AG04450 (cell line): Measurements from ENCODE around the gene ZMPSTE24. TPM values are rescaled to one million over a fixed set of nuclear protein-coding genes. Genes with fewer than 3 reads are reported as not detected.

ENCODE experiments used
- CTCF ChIA-PET: fragments of 300-600, 350-600 bp; formaldehyde crosslinking; extraction: SDS; loops from one replicate; lab custom pipeline; 2022; ENCODE audit warnings: antibody characterized with exemption, inconsistent platforms; lab: Charles Lee
- POLR2A ChIA-PET: fragments of 350-600 bp; formaldehyde crosslinking; extraction: SDS; loops from one replicate; lab custom pipeline; 2021; ENCODE audit warnings: antibody characterized with exemption, inconsistent platforms; lab: Yijun Ruan, JAX
- DNase-seq: peaks from one replicate; pipeline ENCODE4 v3.0.0-alpha.2; 2011; ENCODE audit warnings: low read depth, low spot score
- H3K27ac ChIP-seq: one replicate; pipeline ENCODE4 v1.5.1; 2012; ENCODE audit warnings: low read depth, low read length, control low read depth
- H3K27me3 ChIP-seq: one replicate; pipeline ENCODE4 v1.6.0; 2012; ENCODE audit warnings: low read length; ENCODE audit not compliant: control insufficient read depth, insufficient read depth
- H3K4me3 ChIP-seq: 2 replicates; pipeline ENCODE4 v1.5.1; 2011; ENCODE audit warnings: mild to moderate bottlenecking, low read depth, low read length, control low read depth
- H3K9me3 ChIP-seq: 2 replicates; pipeline ENCODE4 v1.5.1; 2012; ENCODE audit warnings: low read length; ENCODE audit not compliant: control insufficient read depth, insufficient read depth
- CTCF ChIP-seq: IDR thresholded peaks from 2 replicates; pipeline ENCODE4 v1.5.1; 2011; ENCODE audit warnings: low read depth, low read length, control low read depth, inconsistent platforms
- polyA plus RNA-seq: library from polyadenylated mRNA; depleted of rRNA; stranded (reverse); fragments of >200 nt; gene quantifications from 2 replicates; pipeline ENCODE4 v1.2.3, GENCODE V29; 2011

Gene ZMPSTE24
- polyA plus RNA-seq, 1 experiment: 55.8 TPM

- DNase-seq: no peak
- Histone ChIP-seq H3K27ac (no peak overlapping the region), H3K4me3 (no peak overlapping the region), H3K9me3 (no peaks in the 10 kb centered on the region; the same call in 1 of the 2 replicates), H3K27me3 (peaks cover 3% of the 10 kb centered on the region)
- TF ChIP-seq CTCF: no peak
- CTCF ChIA-PET: interaction anchor here (2.1 kb wide), 1 partner anchor 13 kb away, joined by 10 read pairs; no protein-coding TSS in a partner anchor
- POLR2A ChIA-PET: no interaction called here
Measured at GRCh38 chr1:40301541-40302299, 43.7 kb downstream of the ZMPSTE24 start.

- no peak for TF ChIP-seq CTCF
- ChIA-PET CTCF (no interaction called here), POLR2A (no interaction called here)
- Histone ChIP-seq H3K27ac (no peak overlapping the region), H3K4me3 (no peak overlapping the region), H3K9me3 (no peaks in the 10 kb centered on the region; the same call in 1 of the 2 replicates), H3K27me3 (peaks cover 3% of the 10 kb centered on the region)
- DNase-seq: no peak
Measured at GRCh38 chr1:40302475-40302874, 44.4 kb downstream of the ZMPSTE24 start.

GRCh38 chr1:40303051-40303771 lies 45.2 kb downstream of the ZMPSTE24 start:
- ChIA-PET POLR2A (no interaction called here), CTCF (no interaction called here)
- H3K4me3 ChIP-seq: no peak overlapping the region
- no peak for TF ChIP-seq CTCF
- DNase-seq: no peak
- H3K27ac ChIP-seq: no peak overlapping the region
- H3K9me3 ChIP-seq: no peaks in the 10 kb centered on the region; the same call in 1 of the 2 replicates
- H3K27me3 ChIP-seq: peaks cover 3% of the 10 kb centered on the region

- no peak for DNase-seq
- H3K27me3 ChIP-seq: peaks cover 3% of the 10 kb centered on the region
- ChIA-PET POLR2A (no interaction called here), CTCF (no interaction called here)
- no peak for TF ChIP-seq CTCF
- H3K9me3 ChIP-seq: no peaks in the 10 kb centered on the region; the same call in 1 of the 2 replicates
- no peak overlapping the region for H3K27ac ChIP-seq
- no peak overlapping the region for H3K4me3 ChIP-seq
Measured at GRCh38 chr1:40303790-40304189, 45.8 kb downstream of the ZMPSTE24 start.

GRCh38 chr1:40305451-40305850 lies 47.4 kb downstream of the ZMPSTE24 start:
- no peak overlapping the region for H3K4me3 ChIP-seq
- H3K27me3 ChIP-seq: peaks cover 3% of the 10 kb centered on the region
- peak; percentile 19; the same call in 1 of the 2 replicates for TF ChIP-seq CTCF
- POLR2A ChIA-PET: interaction anchor here (0.7 kb wide), 1 partner anchor 14 kb away, joined by 14 read pairs; no protein-coding TSS in a partner anchor
- no peaks in the 10 kb centered on the region; the same call in 1 of the 2 replicates for H3K9me3 ChIP-seq
- DNase-seq: no peak
- CTCF ChIA-PET: interaction anchor here (0.6 to 1.2 kb wide), 4 partner anchors 10 to 153 kb away, joined by 3 to 10 read pairs (median 6); no protein-coding TSS in a partner anchor
- no peak overlapping the region for H3K27ac ChIP-seq
